T-helper 22 cell (primary cell): ENCODE data around the gene CEP95.

Experiments used
- DNase-seq: peaks from one replicate; pipeline ENCODE4 v3.0.0-alpha.2; 2020; ENCODE audit warnings: low read depth

CEP95 gene

DNA sequence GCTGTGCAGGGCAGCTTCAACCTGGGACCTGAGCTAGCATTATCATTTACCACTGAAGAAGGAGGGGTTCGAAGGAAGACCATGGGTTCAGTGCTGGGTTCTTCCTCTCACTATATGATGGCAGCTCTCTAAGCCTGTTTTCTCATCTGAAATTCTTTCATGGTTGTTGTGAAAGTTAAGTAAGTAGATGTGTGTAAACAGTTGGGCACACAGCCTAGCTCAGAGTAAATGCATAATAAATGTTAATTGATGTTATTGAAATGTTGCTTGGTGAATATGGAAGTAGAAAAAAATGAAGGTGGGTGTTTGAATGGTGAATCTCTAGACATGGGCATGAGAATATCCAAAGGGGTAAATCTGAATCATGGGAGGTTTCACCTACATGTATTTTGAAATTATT is 9.1 kb downstream of the CEP95 start:
- DNase-seq, result no peak

DNA sequence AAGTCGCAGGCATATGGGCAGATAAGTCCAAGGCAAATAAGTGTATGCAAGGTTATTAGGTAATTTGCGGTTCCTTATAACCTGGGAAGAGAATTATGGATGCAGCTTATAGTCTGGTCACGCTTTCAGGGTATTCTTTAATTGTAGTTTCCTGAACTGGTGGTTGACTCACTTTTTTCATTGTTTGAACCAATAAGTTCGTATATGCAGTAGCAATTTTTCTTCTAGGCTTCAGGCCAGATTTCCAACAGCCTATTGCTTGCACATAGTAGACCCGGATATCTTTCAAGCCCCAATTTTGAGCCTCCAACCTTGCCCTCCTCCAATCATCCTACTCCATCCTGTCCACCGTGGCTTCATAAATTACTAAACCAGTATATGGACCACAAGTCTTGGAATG is 12.8 kb downstream of the CEP95 start:
- no peak for DNase-seq

DNA sequence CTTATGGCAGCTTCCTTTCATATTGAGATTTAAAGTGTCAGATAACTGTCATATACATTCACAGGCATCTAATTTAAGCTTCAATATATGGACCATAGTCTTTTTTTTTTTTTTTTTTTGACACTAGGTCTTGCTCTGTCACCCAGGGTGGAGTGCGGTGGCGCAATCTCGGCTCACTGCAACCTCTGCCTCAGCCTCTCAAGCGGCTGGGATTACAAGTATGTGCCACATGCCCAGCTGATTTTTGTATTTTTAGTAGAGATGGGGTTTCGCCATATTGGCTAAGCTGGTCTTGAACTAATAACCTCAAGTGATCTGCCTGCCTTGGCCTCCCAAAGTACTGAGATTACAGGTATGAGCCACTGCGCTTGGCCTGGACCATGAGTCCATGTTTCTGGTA is 13.6 kb downstream of the CEP95 start:
- no peak for DNase-seq

- no peak for DNase-seq
These were observed 21.1 kb downstream of the CEP95 start for GRCh38 chr17:64527914-64528313.

DNA sequence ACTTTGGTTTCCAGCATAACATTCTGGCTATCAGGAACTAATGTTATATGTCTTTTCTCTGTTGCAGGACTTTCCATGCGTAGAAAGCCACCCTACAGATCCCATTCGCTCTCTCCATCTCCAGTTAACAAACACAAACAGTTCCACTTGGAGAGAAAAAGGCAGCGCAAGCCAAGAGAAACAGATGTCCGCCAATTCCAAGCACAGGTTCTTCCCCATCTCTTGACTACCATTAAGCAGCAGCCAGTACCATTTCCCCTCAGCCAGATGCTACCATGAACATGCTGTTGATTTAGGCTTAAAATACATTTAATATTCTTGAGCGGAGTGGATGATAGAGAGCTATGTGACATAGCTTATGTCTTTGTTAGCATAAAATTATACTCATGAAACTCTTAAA is 22.4 kb downstream of the CEP95 start:
- DNase-seq, result no peak

GRCh38 chr17:64531955-64532371 is 25.2 kb downstream of the CEP95 start:
- DNase-seq, result no peak

DNA sequence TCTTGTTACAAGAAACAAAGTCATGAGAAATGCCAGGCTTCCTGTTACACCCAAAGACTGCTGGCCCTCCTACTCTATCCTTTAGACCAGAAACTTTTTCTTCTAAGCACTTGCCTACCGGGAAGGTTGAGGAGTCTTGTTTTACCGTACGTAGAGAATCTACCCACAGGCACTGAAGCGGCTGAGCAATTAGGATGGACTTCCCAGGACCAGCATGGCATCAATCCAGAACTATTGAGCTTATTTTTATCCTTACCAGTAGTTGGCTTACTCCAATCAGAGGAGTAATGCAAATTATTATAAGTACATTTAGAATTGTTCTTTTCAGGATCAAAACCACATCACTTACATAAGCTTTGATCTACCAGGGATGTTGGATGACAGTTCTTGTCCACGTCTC is 25.6 kb downstream of the CEP95 start:
- DNase-seq, result no peak

GRCh38 chr17:64533784-64534183 is 27.0 kb downstream of the CEP95 start:
- no peak for DNase-seq

GRCh38 chr17:64534187-64534586 is 27.4 kb downstream of the CEP95 start:
- no peak for DNase-seq

GRCh38 chr17:64535357-64535756 is 28.6 kb downstream of the CEP95 start:
- DNase-seq, result no peak

DNA sequence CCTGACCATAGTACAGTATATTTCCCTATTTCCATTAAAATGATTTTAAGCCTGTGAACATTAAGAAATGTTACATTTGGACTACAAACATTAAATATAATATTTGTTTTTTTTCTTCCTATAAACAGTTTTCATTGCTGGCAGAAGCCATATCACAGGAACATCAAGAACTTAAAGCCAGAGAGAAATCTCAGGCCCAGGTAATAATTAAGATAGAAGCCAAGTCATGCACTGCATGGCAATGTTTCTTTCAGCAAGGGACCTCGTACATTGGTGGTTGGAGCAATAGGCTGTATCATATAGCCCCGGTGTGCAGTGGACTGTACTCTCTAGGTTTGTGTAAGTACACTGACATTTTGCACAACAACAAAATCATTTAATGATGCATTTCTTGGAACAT is 30.1 kb downstream of the CEP95 start:
- DNase-seq, result no peak

GRCh38 chr17:64537488-64537887 is 30.7 kb downstream of the CEP95 start:
- DNase-seq, result no peak

- no peak for DNase-seq
These were observed 31.8 kb downstream of the CEP95 start for GRCh38 chr17:64538508-64539130.

DNA sequence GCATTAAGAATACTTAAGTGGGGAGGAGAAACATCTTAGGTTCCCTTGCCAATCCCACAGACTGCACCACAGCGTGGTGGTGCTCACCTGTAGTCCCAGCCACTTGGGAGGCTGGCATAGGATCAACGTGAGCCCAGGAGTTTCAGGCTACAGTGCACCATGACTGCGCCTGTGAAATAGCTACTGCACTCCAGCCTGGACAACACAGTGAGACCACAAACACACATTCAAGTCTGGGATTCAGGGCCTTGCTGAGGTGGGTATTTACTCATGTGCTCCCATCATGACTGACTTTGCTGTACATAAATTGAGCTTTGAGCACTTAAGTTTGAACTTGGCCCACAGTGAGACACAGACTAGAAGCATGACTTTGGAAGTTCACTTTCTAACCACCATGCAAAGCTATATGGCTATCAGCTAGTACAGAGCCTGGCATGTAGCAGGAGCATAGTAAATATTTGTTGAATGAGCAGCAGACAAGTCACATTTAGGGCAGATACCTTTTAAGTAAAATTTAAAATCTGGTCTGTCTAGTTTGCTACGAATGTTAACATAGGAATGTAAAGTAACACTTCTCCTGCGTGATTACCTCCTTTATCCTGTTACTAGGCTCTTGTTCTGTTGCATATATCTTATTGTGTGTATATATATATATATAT is 33.5 kb downstream of the CEP95 start:
- DNase-seq, result no peak

DNA sequence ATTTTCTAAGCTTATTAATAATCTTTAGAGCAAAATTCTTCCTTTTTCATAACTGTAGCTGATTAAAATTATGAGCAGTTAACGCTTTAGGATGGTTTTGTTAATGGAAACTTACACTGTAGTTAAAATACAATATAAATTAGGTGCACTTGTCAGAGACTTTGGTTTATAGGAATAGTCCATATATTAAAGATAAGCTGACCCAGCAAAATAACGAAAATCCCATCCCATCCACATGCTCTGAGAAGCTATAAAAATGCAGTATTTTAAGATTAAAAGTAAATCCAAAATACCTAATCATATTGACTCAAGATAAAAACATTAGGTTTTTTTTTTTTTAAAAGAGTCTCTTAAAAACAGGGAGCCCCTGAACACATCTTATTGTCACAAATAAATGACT is 38.0 kb downstream of the CEP95 start:
- no peak for DNase-seq

- no peak for DNase-seq
These were observed 39.9 kb downstream of the CEP95 start for GRCh38 chr17:64546716-64547115.

DNA sequence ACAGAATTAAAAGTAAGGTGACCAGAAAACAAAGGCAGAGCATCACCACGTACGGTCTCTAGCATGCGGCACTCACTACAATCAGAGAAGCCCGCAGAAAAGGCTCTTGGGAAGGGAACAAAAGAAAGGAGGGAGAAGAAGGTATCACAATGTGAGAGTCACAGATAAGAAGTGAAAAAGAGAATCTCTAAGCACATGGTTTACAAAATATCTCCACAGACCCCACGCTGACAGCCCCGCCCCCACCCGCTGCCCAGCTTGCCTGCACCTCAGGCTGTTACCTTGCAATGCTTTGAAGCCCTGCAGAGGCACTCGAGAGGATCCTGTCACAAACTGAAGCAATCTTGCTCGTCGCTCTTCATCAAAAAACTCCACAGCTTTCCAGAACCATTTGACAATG is 40.5 kb downstream of the CEP95 start:
- no peak for DNase-seq

DNA sequence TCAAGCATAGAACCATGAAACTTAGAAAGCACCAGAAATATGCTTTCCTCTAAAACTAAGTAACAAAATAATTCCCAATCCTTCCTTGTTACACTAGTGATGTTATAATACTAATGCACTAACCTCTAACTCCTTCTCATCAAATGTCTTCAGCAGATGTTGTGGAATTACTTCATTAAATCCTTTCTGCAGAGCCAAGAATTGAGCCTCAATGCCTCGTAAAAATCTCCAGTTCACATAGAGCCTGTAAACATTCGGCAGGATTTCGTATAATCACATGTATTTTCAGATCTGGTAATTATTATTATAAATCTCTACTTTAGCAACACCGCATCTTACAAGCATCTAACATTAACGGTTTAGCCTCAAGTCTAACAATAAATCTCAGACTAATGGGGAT is 44.7 kb downstream of the CEP95 start:
- no peak for DNase-seq

GRCh38 chr17:64554028-64554637 is 47.4 kb downstream of the CEP95 start:
- DNase-seq, result no peak

GRCh38 chr17:64555281-64555680 is 48.5 kb downstream of the CEP95 start:
- no peak for DNase-seq

- DNase-seq, result no peak
These were observed 57.3 kb downstream of the CEP95 start for GRCh38 chr17:64564098-64564497.

DNA sequence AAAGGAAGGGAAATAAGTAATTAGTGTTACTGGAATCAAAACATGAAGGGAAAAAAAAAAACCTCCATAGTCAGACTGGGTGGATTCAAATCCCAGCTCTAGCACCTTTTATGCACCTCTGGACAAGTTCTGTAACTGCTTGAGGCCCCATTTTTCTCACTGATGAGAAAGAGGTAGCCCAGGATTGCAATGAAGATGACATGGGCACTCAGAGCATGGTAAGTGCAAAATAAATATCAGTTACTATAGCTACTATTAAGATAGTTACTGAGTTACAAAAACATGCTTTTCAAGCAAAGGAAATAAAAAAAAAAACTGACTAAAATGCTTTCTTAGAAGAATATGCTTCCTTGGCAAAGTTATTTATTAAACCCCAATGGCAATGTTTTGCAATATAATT is 58.8 kb downstream of the CEP95 start:
- DNase-seq, result no peak

GRCh38 chr17:64571746-64572145 is 65.0 kb downstream of the CEP95 start:
- DNase-seq, result no peak

GRCh38 chr17:64572682-64573154 is 65.9 kb downstream of the CEP95 start:
- no peak for DNase-seq
